ENCODE measurements around the gene SLC6A12.

DNA sequence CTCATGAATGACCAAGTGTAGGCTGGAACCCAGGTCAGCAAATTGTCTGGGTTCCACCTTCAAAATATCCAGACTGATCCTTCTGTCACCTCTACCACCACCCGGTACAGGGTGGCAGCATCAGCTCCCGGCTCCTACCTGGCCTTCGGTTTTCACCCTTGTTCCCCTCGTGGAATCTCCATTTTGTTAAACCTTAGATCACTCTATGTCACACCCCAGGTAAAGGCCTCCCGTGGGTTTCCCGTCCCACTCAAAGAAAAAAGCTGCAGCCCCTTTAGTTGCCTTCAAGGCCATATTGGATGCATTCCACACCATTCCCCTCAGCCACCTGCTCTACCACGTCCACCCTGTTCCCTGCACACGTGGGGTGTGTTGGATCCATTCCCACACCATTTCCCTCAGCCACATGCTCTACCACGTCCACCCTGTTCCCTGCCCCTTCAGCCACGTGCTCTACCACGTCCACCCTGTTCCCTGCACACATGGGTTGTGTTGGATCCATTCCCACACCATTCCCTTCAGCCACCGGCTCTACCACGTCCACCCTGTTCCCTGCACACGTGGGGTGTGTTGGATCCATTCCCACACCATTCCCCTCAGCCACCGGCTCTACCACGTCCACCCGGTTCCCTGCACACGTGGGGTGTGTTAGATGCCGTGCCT lies 24.9 kb upstream of the SLC6A12 start:
- TF ChIP-seq NFATC4 (CRISPR knock-in tag; IDR thresholded peaks at IDR 0.05) (no peak), KAT7 (CRISPR knock-in tag; IDR thresholded peaks at IDR 0.05; ENCODE audit: borderline replicate concordance) (no peak), NR2C2 (CRISPR knock-in tag; IDR thresholded peaks at IDR 0.05) (no peak), ZNF138 (CRISPR knock-in tag; conservative IDR thresholded peaks at IDR 0.05) (no peak), IRF2 (CRISPR knock-in tag; IDR thresholded peaks at IDR 0.05; ENCODE audit: borderline replicate concordance, low read depth) (no peak), TCF7 (CRISPR knock-in tag; IDR thresholded peaks at IDR 0.05; ENCODE audit: low read depth) (no peak)
- TF ChIP-seq, protein P1, sequence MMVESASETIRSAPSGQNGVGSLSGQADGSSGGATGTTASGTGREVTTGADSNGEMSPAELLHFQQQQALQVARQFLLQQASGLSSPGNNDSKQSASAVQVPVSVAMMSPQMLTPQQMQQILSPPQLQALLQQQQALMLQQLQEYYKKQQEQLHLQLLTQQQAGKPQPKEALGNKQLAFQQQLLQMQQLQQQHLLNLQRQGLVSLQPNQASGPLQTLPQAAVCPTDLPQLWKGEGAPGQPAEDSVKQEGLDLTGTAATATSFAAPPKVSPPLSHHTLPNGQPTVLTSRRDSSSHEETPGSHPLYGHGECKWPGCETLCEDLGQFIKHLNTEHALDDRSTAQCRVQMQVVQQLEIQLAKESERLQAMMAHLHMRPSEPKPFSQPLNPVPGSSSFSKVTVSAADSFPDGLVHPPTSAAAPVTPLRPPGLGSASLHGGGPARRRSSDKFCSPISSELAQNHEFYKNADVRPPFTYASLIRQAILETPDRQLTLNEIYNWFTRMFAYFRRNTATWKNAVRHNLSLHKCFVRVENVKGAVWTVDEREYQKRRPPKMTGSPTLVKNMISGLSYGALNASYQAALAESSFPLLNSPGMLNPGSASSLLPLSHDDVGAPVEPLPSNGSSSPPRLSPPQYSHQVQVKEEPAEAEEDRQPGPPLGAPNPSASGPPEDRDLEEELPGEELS (CRISPR knock-in tag; IDR thresholded peaks at IDR 0.05) = no peak
- TF ChIP-seq, protein P2, sequence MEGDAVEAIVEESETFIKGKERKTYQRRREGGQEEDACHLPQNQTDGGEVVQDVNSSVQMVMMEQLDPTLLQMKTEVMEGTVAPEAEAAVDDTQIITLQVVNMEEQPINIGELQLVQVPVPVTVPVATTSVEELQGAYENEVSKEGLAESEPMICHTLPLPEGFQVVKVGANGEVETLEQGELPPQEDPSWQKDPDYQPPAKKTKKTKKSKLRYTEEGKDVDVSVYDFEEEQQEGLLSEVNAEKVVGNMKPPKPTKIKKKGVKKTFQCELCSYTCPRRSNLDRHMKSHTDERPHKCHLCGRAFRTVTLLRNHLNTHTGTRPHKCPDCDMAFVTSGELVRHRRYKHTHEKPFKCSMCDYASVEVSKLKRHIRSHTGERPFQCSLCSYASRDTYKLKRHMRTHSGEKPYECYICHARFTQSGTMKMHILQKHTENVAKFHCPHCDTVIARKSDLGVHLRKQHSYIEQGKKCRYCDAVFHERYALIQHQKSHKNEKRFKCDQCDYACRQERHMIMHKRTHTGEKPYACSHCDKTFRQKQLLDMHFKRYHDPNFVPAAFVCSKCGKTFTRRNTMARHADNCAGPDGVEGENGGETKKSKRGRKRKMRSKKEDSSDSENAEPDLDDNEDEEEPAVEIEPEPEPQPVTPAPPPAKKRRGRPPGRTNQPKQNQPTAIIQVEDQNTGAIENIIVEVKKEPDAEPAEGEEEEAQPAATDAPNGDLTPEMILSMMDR (IDR thresholded peaks at IDR 0.05) = no peak
- TF ChIP-seq, protein P3, sequence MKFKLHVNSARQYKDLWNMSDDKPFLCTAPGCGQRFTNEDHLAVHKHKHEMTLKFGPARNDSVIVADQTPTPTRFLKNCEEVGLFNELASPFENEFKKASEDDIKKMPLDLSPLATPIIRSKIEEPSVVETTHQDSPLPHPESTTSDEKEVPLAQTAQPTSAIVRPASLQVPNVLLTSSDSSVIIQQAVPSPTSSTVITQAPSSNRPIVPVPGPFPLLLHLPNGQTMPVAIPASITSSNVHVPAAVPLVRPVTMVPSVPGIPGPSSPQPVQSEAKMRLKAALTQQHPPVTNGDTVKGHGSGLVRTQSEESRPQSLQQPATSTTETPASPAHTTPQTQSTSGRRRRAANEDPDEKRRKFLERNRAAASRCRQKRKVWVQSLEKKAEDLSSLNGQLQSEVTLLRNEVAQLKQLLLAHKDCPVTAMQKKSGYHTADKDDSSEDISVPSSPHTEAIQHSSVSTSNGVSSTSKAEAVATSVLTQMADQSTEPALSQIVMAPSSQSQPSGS (CRISPR knock-in tag; IDR thresholded peaks at IDR 0.05; ENCODE audit: borderline replicate concordance, low read depth) = no peak
- TF ChIP-seq, protein P4, sequence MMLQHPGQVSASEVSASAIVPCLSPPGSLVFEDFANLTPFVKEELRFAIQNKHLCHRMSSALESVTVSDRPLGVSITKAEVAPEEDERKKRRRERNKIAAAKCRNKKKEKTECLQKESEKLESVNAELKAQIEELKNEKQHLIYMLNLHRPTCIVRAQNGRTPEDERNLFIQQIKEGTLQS (CRISPR knock-in tag; conservative IDR thresholded peaks at IDR 0.05) = no peak
